HCT116 (cell line): ENCODE data around the gene COL5A3.

ENCODE experiments used
- ELF1 ChIP-seq: IDR thresholded peaks from 2 replicates; pipeline ENCODE4 v1.6.1; 2012; ENCODE audit warnings: low read depth, borderline replicate concordance
- FOSL1 ChIP-seq: IDR thresholded peaks from 2 replicates; pipeline ENCODE4 v1.6.1; 2012; ENCODE audit warnings: low read depth
- POLR2A ChIP-seq: IDR thresholded peaks from 2 replicates; pipeline ENCODE4 v1.7.0; 2011; ENCODE audit warnings: borderline replicate concordance; ENCODE audit not compliant: insufficient read depth, insufficient read length; ENCODE audit errors: extremely low read depth
- RAD21 ChIP-seq: IDR thresholded peaks from 2 replicates; pipeline ENCODE4 v1.6.1; 2012; ENCODE audit warnings: low read depth, mild to moderate bottlenecking
- TCF7L2 ChIP-seq: IDR thresholded peaks from 2 replicates; pipeline ENCODE4 v1.7.0; 2011; ENCODE audit warnings: borderline replicate concordance, inconsistent platforms; ENCODE audit not compliant: insufficient read depth, insufficient read length; ENCODE audit errors: extremely low read depth
- YY1 ChIP-seq: IDR thresholded peaks from 2 replicates; pipeline ENCODE4 v1.6.1; 2011; ENCODE audit warnings: low read length, low read depth, moderate library complexity, mild to moderate bottlenecking; ENCODE audit not compliant: insufficient replicate concordance; ENCODE audit errors: extremely low read depth
- TF ChIP-seq, protein P1 (sequence below), 3 experiments: fragments of 200-600 bp in 1 of 3; sonication (generic) in 1 of 3; IDR thresholded peaks in 2 of 3; conservative IDR thresholded peaks in 1 of 3; 2 replicates each; pipeline ENCODE4 v1.5.1; 2012 to 2017; ENCODE audit warnings: low read depth in 2 of 3, low read length in 2 of 3, antibody characterized with exemption in 1 of 3, borderline replicate concordance in 1 of 3, control low read depth in 1 of 3, mild to moderate bottlenecking in 1 of 3, mixed read lengths in 1 of 3, mixed run types in 1 of 3, moderate library complexity in 1 of 3; ENCODE audit not compliant: insufficient read depth in 1 of 3

DNA sequence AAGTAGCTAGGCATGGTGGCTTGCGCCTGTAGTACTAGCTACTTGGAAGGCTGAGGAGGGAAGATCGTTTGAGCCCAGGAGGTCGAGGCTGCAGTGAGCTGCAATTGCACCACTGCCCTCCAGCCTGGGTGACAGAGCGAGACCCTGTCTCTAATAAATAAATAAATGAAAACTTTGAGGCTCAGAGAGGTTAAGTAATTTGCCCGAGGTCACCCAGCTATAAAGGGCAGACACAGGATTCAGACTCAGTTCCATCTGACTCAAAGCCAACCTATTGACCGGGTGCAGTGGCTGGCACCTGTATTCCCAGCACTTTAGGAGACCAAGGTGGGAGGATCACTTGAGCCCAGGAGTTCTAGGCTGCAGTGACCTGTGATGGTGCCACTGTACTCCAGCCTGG, 66.6 kb downstream of the COL5A3 start:
- TF ChIP-seq YY1 (no peak), POLR2A (no peak), FOSL1 (no peak), ELF1 (no peak), TCF7L2 (no peak), RAD21 (no peak)
- TF ChIP-seq, protein P1, sequence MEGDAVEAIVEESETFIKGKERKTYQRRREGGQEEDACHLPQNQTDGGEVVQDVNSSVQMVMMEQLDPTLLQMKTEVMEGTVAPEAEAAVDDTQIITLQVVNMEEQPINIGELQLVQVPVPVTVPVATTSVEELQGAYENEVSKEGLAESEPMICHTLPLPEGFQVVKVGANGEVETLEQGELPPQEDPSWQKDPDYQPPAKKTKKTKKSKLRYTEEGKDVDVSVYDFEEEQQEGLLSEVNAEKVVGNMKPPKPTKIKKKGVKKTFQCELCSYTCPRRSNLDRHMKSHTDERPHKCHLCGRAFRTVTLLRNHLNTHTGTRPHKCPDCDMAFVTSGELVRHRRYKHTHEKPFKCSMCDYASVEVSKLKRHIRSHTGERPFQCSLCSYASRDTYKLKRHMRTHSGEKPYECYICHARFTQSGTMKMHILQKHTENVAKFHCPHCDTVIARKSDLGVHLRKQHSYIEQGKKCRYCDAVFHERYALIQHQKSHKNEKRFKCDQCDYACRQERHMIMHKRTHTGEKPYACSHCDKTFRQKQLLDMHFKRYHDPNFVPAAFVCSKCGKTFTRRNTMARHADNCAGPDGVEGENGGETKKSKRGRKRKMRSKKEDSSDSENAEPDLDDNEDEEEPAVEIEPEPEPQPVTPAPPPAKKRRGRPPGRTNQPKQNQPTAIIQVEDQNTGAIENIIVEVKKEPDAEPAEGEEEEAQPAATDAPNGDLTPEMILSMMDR (IDR thresholded peaks at IDR 0.05 in 2 of 3, conservative IDR thresholded peaks at IDR 0.05 in 1 of 3; ENCODE audit: borderline replicate concordance in 1 of 3, insufficient read depth in 1 of 3, low read depth in 2 of 3, low read length in 2 of 3): no peak
